Panc1 (cell line): ENCODE results near the gene WDFY1. TPM values are rescaled to one million over a fixed set of nuclear protein-coding genes. Genes with fewer than 3 reads are reported as not detected.

Experiments
- ATAC-seq: fragments of 200-7000 bp; cut with Tn5 transposase; 2 replicates; pipeline ENCODE4 v1.9.1; 2020; ENCODE audit warnings: mild to moderate bottlenecking, moderate library complexity
- BruUV-seq: library from RNA; stranded (reverse); fragments of 400-500 nt; replicated peaks from 2 replicates; lab custom pipeline; 2021; lab: Mats Ljungman, UMichigan
- CTCF ChIA-PET: fragments of 300-600 bp; sonication (Branson Sonifier 250); formaldehyde crosslinking; loops from one replicate; lab custom pipeline; 2022; ENCODE audit warnings: antibody characterized with exemption; lab: Charles Lee
- POLR2A ChIA-PET: fragments of 300-600 bp; sonication (Branson Sonifier 250); formaldehyde crosslinking; loops from one replicate; lab custom pipeline; 2022; ENCODE audit warnings: antibody characterized with exemption; lab: Charles Lee
- DNase-seq: peaks from one replicate; pipeline ENCODE4 v3.0.0-alpha.2; 2010; ENCODE audit warnings: low read depth, low spot score
- H3K27ac ChIP-seq: 2 replicates; pipeline ENCODE4 v1.5.1; 2011; ENCODE audit warnings: mild to moderate bottlenecking, low read length, inconsistent platforms
- H3K27me3 ChIP-seq: fragments of 200-500 bp; sonication (Bioruptor generic); 2 replicates; pipeline ENCODE4 v1.6.0; 2014; ENCODE audit warnings: low read length, inconsistent platforms; ENCODE audit not compliant: control insufficient read depth, insufficient read depth
- H3K36me3 ChIP-seq: fragments of 200-500 bp; sonication (Bioruptor generic); 2 replicates; pipeline ENCODE4 v1.5.1; 2014; ENCODE audit warnings: inconsistent platforms, mild to moderate bottlenecking, low read length, moderate library complexity; ENCODE audit not compliant: control insufficient read depth, insufficient read depth
- H3K4me1 ChIP-seq: 2 replicates; pipeline ENCODE4 v1.5.1; 2011; ENCODE audit warnings: inconsistent platforms, mild to moderate bottlenecking, low read length, moderate library complexity; ENCODE audit not compliant: control insufficient read depth, insufficient read depth
- H3K4me3 ChIP-seq, 2 experiments: 2 replicates each; pipeline ENCODE4 v1.5.1; 2011 to 2012; ENCODE audit warnings: low read depth in 2 of 2, low read length in 2 of 2, mild to moderate bottlenecking in 2 of 2, inconsistent platforms in 1 of 2, moderate library complexity in 1 of 2
- H3K9me3 ChIP-seq: fragments of 200-500 bp; sonication (Bioruptor generic); 2 replicates; pipeline ENCODE4 v1.5.1; 2014; ENCODE audit warnings: low read depth, mild to moderate bottlenecking, inconsistent platforms, low read length, moderate library complexity; ENCODE audit not compliant: control insufficient read depth, insufficient read depth
- CTCF ChIP-seq: fragments of 450-650 bp; IDR thresholded peaks from 2 replicates; pipeline ENCODE4 v1.5.1; 2017; ENCODE audit warnings: mild to moderate bottlenecking
- POLR2AphosphoS5 ChIP-seq: IDR thresholded peaks from 2 replicates; pipeline ENCODE4 v1.6.1; 2012; ENCODE audit warnings: mild to moderate bottlenecking, low read depth, low read length, moderate library complexity
- SIN3A ChIP-seq: IDR thresholded peaks from 2 replicates; pipeline ENCODE4 v1.6.1; 2012; ENCODE audit warnings: low read depth, mild to moderate bottlenecking, low read length, moderate library complexity, borderline replicate concordance; ENCODE audit not compliant: insufficient read depth
- TCF7L2 ChIP-seq: IDR thresholded peaks from 2 replicates; pipeline ENCODE4 v1.6.1; 2011; ENCODE audit warnings: mild to moderate bottlenecking, low read depth, low read length, inconsistent platforms
- in situ Hi-C: cut with HindIII; loops from 2 replicates; pipeline ENCODE4 v1.10.0; 2016; ENCODE audit warnings: low sequenced_read_pairs, low pct_unique_long_range_greater_than_20kb
- intact Hi-C: fragments of 100-400 bp; cut with micrococcal nuclease; formaldehyde crosslinking; loops from one replicate; pipeline ENCODE4 v1.10.0; 2022; ENCODE audit not compliant: unreplicated experiment
- total RNA-seq: library from RNA; stranded (reverse); gene quantifications from one replicate; pipeline ENCODE4 v1.2.1, GENCODE V29; 2021; ENCODE audit not compliant: unreplicated experiment
- TF ChIP-seq, protein P1 (sequence below), 2 experiments: IDR thresholded peaks; 2 replicates each; pipeline ENCODE4 v1.6.1; 2011 to 2012; ENCODE audit warnings: low read depth in 2 of 2, control low read depth in 1 of 2, low read length in 1 of 2, mild to moderate bottlenecking in 1 of 2, moderate library complexity in 1 of 2; ENCODE audit not compliant: insufficient read depth in 1 of 2

The WDFY1 gene
- total RNA-seq, 1 experiment from 2014 or later = 48.5 TPM

DNA sequence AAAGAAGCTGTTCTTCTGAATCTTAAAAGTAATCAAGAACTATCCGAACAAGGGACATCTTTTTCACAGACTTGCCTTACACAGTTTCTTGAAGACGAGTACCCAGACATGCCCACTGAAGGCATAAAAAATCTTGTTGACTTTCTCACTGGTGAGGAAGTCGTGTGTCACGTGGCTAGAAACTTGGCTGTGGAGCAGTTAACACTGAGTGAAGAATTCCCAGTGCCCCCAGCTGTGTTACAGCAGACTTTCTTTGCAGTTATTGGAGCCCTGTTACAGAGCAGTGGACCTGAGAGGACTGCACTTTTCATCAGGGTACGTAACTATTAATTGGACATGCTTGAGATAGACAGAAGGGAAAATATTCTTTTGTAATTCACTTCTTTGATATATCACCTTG lies 14.6 kb upstream of the WDFY1 start:
- in situ Hi-C loops = no loop called here
- Histone ChIP-seq H3K36me3 (peaks cover 28% of the 10 kb centered on the region), H3K4me3 (no peak overlapping the region), H3K9me3 (no peaks in the 10 kb centered on the region), H3K27me3 (no peaks in the 10 kb centered on the region), H3K4me1 (peaks cover 27% of the 10 kb centered on the region; the same call in 1 of the 2 replicates), H3K27ac (no peak overlapping the region)
- ATAC-seq (no peak), DNase-seq (no peak)
- CTCF ChIA-PET = no interaction called here
- BruUV-seq = no TSS peak
- TF ChIP-seq POLR2AphosphoS5 (no peak), SIN3A (no peak), TCF7L2 (no peak), CTCF (no peak)
- TF ChIP-seq, protein P1, sequence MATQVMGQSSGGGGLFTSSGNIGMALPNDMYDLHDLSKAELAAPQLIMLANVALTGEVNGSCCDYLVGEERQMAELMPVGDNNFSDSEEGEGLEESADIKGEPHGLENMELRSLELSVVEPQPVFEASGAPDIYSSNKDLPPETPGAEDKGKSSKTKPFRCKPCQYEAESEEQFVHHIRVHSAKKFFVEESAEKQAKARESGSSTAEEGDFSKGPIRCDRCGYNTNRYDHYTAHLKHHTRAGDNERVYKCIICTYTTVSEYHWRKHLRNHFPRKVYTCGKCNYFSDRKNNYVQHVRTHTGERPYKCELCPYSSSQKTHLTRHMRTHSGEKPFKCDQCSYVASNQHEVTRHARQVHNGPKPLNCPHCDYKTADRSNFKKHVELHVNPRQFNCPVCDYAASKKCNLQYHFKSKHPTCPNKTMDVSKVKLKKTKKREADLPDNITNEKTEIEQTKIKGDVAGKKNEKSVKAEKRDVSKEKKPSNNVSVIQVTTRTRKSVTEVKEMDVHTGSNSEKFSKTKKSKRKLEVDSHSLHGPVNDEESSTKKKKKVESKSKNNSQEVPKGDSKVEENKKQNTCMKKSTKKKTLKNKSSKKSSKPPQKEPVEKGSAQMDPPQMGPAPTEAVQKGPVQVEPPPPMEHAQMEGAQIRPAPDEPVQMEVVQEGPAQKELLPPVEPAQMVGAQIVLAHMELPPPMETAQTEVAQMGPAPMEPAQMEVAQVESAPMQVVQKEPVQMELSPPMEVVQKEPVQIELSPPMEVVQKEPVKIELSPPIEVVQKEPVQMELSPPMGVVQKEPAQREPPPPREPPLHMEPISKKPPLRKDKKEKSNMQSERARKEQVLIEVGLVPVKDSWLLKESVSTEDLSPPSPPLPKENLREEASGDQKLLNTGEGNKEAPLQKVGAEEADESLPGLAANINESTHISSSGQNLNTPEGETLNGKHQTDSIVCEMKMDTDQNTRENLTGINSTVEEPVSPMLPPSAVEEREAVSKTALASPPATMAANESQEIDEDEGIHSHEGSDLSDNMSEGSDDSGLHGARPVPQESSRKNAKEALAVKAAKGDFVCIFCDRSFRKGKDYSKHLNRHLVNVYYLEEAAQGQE (IDR thresholded peaks at IDR 0.05; ENCODE audit: insufficient read depth in 1 of 2, low read depth in 2 of 2, low read length in 1 of 2) = no peak
- POLR2A ChIA-PET = interaction anchor here (0.6 kb wide), 1 partner anchor 10 kb away, joined by 9 read pairs; no protein-coding TSS in a partner anchor
- intact Hi-C loops = no loop called here

DNA sequence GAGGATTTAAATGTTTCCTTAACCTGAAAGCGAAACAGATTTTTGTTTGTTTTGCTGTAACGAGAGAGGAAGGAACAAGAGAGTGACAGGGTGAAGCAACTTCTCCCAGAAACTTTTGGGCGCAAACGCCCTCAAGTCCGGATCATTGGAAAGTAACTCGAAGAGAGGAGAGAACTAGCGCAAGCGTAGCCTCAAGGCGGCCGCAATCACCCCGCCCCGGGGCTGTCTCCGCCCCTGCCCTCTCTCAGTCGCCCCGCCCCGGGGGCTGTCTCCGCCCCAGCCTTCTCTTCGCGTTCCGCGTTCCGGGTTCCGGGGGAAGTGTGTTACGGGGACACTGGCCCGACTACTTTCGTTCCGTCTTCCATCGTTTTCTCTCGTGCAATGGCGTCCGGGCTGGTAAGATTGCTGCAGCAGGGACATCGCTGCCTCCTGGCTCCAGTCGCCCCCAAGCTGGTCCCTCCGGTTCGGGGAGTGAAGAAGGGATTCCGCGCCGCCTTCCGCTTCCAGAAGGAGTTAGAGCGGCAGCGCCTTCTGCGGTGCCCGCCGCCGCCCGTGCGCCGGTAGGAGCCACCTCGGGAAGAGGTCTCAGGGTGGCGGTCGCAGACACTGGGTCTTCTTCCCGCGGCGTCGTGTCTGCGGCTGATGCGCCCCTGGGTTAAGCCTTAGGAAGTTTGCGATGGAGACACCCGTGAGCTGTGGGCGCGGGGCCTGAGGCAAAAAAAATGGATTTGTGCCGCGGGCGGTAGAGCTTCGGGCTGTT lies 12.1 kb upstream of the WDFY1 start, which contains the start of gene MRPL44:
Gene MRPL44 (plus strand): TSS at position 372 of the 760 bp plus-strand sequence. CDS start 10 bp downstream, at position 382.
- intact Hi-C loops (no loop called here), in situ Hi-C loops (no loop called here)
- BruUV-seq = no TSS peak
- Histone ChIP-seq H3K27me3 (no peaks in the 10 kb centered on the region), H3K27ac (peak within 1 kb of the TSS; percentile 94), H3K9me3 (no peaks in the 10 kb centered on the region), H3K4me1 (peaks cover 27% of the 10 kb centered on the region; the same call in 1 of the 2 replicates), H3K4me3 (peak within 1 kb of the TSS; percentile 67 to 75), H3K36me3 (peaks cover 16% of the 10 kb centered on the region)
- ChIA-PET CTCF (no interaction called here), POLR2A (no interaction called here)
- ATAC-seq = peak; percentile 100
- peak; percentile 76 for DNase-seq
- no peak for TF ChIP-seq CTCF
- TF ChIP-seq SIN3A = peak; percentile 89; the same call in 1 of the 2 replicates
- TF ChIP-seq POLR2AphosphoS5 = peak; percentile 96
- peak; percentile 59; the same call in 1 of the 2 replicates for TF ChIP-seq TCF7L2
